Loucy (cell line): ENCODE data around the gene COX19.
"Not testable (repeated sequence)": the region's sequence is repeated elsewhere in the genome, so short reads cannot be mapped to it uniquely, and the experiment has no call there.

Experiments
- H2AFZ ChIP-seq: fragments of 200-600 bp; sonication (generic); 2 replicates; pipeline ENCODE4 v1.6.0; 2016; ENCODE audit warnings: antibody characterized with exemption, mild to moderate bottlenecking, low read length, moderate library complexity
- H3F3A ChIP-seq: fragments of 200-600 bp; 2 replicates; pipeline ENCODE4 v1.6.0; 2016; ENCODE audit warnings: antibody characterized with exemption, low read depth, mild to moderate bottlenecking
- H3K27me3 ChIP-seq: fragments of 200-600 bp; sonication (generic); 2 replicates; pipeline ENCODE4 v1.6.1; 2014; ENCODE audit warnings: low read length, mild to moderate bottlenecking; ENCODE audit not compliant: insufficient read depth, poor library complexity, severe bottlenecking
- H3K36me3 ChIP-seq: fragments of 200-600 bp; sonication (generic); 2 replicates; pipeline ENCODE4 v1.6.1; 2016; ENCODE audit warnings: low read length; ENCODE audit not compliant: insufficient read depth
- H3K4me1 ChIP-seq: fragments of 200-600 bp; sonication (generic); 2 replicates; pipeline ENCODE4 v1.5.1; 2014; ENCODE audit warnings: low read length, mild to moderate bottlenecking; ENCODE audit not compliant: insufficient read depth, poor library complexity, severe bottlenecking
- H3K4me2 ChIP-seq: fragments of 200-600 bp; sonication (generic); 2 replicates; pipeline ENCODE4 v1.6.0; 2014; ENCODE audit warnings: antibody characterized with exemption, low read length, low read depth, mild to moderate bottlenecking; ENCODE audit not compliant: poor library complexity, severe bottlenecking
- H3K4me3 ChIP-seq: fragments of 200-600 bp; sonication (generic); 2 replicates; pipeline ENCODE4 v1.5.1; 2014; ENCODE audit warnings: low read length, mild to moderate bottlenecking, mixed read lengths; ENCODE audit not compliant: poor library complexity, severe bottlenecking
- H3K79me2 ChIP-seq: fragments of 200-600 bp; sonication (generic); 2 replicates; pipeline ENCODE4 v1.6.1; 2014; ENCODE audit warnings: low read length; ENCODE audit not compliant: insufficient read depth
- H3K9ac ChIP-seq: fragments of 200-600 bp; sonication (generic); 2 replicates; pipeline ENCODE4 v1.6.0; 2014; ENCODE audit warnings: mild to moderate bottlenecking, low read depth, low read length, moderate library complexity; ENCODE audit not compliant: poor library complexity, severe bottlenecking
- H3K9me2 ChIP-seq: fragments of 200-600 bp; sonication (generic); replicated peaks from 2 replicates; pipeline ENCODE4 v1.6.1; 2016; ENCODE audit warnings: low read depth, low read length, mixed read lengths
- H3K9me3 ChIP-seq: fragments of 200-600 bp; sonication (generic); 2 replicates; pipeline ENCODE4 v1.6.1; 2014; ENCODE audit warnings: mild to moderate bottlenecking, antibody characterized with exemption, low read length, low read depth; ENCODE audit not compliant: insufficient read depth
- H4K20me1 ChIP-seq: fragments of 200-600 bp; sonication (generic); 2 replicates; pipeline ENCODE4 v1.6.0; 2014; ENCODE audit warnings: antibody characterized with exemption, low read length, mild to moderate bottlenecking; ENCODE audit not compliant: insufficient read depth, poor library complexity, severe bottlenecking
- EZH2phosphoT487 ChIP-seq: fragments of 200-600 bp; IDR thresholded peaks from 2 replicates; pipeline ENCODE4 v1.6.1; 2018; ENCODE audit warnings: antibody characterized with exemption, mild to moderate bottlenecking, moderate library complexity, borderline replicate concordance
- TF ChIP-seq, protein P1 (sequence below): fragments of 200-600 bp; sonication (generic); conservative IDR thresholded peaks from 2 replicates; pipeline ENCODE4 v1.5.1; 2014; ENCODE audit warnings: mild to moderate bottlenecking, antibody characterized with exemption, low read length

COX19 gene

DNA sequence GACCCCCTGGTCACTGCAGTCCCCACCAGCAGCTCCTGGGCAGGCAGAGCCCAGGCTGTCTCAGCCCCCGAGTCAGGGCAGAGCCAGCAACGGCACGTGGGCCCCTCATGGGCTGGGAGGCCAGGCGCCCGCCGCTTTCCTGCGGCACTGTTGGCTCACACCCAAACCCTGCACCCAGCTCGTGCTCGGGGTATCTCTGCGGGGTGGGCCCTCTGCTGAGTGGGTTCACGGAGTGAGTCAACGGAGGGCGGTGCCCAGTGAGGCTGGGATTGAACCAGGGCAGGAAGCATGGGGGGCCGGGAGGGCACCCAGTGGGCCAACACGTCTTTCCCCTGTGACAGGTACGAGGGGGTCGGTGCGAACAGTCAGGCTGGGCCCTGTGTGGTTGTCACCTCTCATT is 49.7 kb downstream of the COX19 start:
- H2AFZ ChIP-seq = no peak overlapping the region
- TF ChIP-seq EZH2phosphoT487 = no peak
- TF ChIP-seq, protein P1, sequence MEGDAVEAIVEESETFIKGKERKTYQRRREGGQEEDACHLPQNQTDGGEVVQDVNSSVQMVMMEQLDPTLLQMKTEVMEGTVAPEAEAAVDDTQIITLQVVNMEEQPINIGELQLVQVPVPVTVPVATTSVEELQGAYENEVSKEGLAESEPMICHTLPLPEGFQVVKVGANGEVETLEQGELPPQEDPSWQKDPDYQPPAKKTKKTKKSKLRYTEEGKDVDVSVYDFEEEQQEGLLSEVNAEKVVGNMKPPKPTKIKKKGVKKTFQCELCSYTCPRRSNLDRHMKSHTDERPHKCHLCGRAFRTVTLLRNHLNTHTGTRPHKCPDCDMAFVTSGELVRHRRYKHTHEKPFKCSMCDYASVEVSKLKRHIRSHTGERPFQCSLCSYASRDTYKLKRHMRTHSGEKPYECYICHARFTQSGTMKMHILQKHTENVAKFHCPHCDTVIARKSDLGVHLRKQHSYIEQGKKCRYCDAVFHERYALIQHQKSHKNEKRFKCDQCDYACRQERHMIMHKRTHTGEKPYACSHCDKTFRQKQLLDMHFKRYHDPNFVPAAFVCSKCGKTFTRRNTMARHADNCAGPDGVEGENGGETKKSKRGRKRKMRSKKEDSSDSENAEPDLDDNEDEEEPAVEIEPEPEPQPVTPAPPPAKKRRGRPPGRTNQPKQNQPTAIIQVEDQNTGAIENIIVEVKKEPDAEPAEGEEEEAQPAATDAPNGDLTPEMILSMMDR = no peak
- no peaks in the 10 kb centered on the region for H3F3A ChIP-seq
- H3K4me3 ChIP-seq = no peak overlapping the region
- no peaks in the 10 kb centered on the region for H3K27me3 ChIP-seq
- H3K79me2 ChIP-seq = peaks cover 6% of the 10 kb centered on the region; the same call in 1 of the 2 replicates
- no peaks in the 10 kb centered on the region for H3K9me2 ChIP-seq
- no peak overlapping the region for H3K9ac ChIP-seq
- H3K9me3 ChIP-seq = no peaks in the 10 kb centered on the region
- H3K4me2 ChIP-seq = no peak overlapping the region
- H3K4me1 ChIP-seq = peaks cover 37% of the 10 kb centered on the region
- H4K20me1 ChIP-seq = no peaks in the 10 kb centered on the region
- no peaks in the 10 kb centered on the region for H3K36me3 ChIP-seq

GRCh38 chr7:924541-925231 is 50.7 kb downstream of the COX19 start:
- Histone ChIP-seq H3K9me3 (no peaks in the 10 kb centered on the region), H3K9me2 (no peaks in the 10 kb centered on the region), H3F3A (no peaks in the 10 kb centered on the region), H4K20me1 (no peaks in the 10 kb centered on the region), H3K4me2 (no peak overlapping the region), H3K4me1 (peaks cover 37% of the 10 kb centered on the region), H3K27me3 (no peaks in the 10 kb centered on the region), H3K36me3 (no peaks in the 10 kb centered on the region), H3K9ac (peak overlapping the region; percentile 22), H2AFZ (no peak overlapping the region), H3K4me3 (no peak overlapping the region), H3K79me2 (peaks cover 6% of the 10 kb centered on the region; the same call in 1 of the 2 replicates)
- TF ChIP-seq, protein P1 = no peak
- no peak for TF ChIP-seq EZH2phosphoT487

DNA sequence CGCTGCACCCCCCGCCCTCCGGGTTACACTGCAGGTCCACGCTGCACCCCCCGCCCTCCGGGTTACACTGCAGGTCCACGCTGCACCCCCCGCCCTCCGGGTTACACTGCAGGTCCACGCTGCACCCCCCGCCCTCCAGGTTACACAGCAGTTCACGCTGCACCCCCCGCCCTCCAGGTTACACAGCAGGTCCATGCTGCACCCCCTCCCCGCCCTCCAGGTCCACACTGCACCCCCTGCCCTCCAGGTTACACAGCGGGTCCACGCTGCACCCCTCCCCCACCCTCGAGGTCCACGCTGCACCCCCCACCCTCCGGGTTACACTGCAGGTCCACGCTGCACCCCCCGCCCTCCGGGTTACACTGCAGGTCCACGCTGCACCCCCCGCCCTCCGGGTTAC is 51.3 kb downstream of the COX19 start:
- H3F3A ChIP-seq, H3K36me3 ChIP-seq, H3K79me2 ChIP-seq, H3K9me3 ChIP-seq, H4K20me1 ChIP-seq, H3K9me2 ChIP-seq, H2AFZ ChIP-seq, H3K27me3 ChIP-seq: not testable (repeated sequence)
- H3K4me3 ChIP-seq = peak overlapping the region; percentile 86
- H3K4me2 ChIP-seq = peak overlapping the region; percentile 94
- H3K4me1 ChIP-seq = peaks cover 40% of the 10 kb centered on the region
- H3K9ac ChIP-seq = peak overlapping the region; percentile 92
